Fibroblast of pulmonary artery (primary cell): ENCODE measurements around the gene CENPH.
A peak's percentile ranks its signal among the peaks of the same experiment; 100 is the strongest.
"Not testable (repeated sequence)": the region's sequence is repeated elsewhere in the genome, so short reads cannot be mapped to it uniquely, and the experiment has no call there.

Experiments used
- DNase-seq: peaks from one replicate; pipeline ENCODE4 v3.0.0-alpha.2; 2010; ENCODE audit warnings: low read depth
- H3K4me3 ChIP-seq: replicated peaks from 2 replicates; pipeline ENCODE4 v1.5.1; 2011; ENCODE audit warnings: low read depth, mild to moderate bottlenecking, control low read depth, low read length, moderate library complexity
- TF ChIP-seq, protein P1 (sequence below): IDR thresholded peaks from 2 replicates; pipeline ENCODE4 v1.5.1; 2011; ENCODE audit warnings: mild to moderate bottlenecking, control low read depth, low read length, inconsistent platforms; ENCODE audit errors: missing control alignments

The CENPH gene

DNA sequence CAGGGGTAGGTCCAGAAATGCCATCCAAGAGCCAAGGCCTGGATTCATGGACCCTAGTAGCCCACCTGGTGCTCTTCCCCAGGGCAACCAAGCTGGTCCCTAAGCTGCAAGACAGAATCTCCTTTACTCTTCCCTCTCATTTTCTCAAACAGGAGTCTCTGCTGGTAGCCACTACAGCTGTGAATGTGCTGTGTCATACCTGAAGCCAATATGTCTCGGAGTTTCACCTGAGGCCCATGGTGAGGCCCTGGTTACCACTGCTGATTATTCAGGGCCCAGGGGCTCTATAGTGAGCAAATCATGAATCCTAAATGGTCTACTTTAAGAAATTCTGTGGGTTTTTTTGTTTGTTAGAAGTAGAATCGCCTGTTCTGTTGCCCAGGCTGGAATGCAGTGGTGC, 61.2 kb downstream of the CENPH start:
- H3K4me3 ChIP-seq: no peak overlapping the region
- no peak for DNase-seq
- TF ChIP-seq, protein P1, sequence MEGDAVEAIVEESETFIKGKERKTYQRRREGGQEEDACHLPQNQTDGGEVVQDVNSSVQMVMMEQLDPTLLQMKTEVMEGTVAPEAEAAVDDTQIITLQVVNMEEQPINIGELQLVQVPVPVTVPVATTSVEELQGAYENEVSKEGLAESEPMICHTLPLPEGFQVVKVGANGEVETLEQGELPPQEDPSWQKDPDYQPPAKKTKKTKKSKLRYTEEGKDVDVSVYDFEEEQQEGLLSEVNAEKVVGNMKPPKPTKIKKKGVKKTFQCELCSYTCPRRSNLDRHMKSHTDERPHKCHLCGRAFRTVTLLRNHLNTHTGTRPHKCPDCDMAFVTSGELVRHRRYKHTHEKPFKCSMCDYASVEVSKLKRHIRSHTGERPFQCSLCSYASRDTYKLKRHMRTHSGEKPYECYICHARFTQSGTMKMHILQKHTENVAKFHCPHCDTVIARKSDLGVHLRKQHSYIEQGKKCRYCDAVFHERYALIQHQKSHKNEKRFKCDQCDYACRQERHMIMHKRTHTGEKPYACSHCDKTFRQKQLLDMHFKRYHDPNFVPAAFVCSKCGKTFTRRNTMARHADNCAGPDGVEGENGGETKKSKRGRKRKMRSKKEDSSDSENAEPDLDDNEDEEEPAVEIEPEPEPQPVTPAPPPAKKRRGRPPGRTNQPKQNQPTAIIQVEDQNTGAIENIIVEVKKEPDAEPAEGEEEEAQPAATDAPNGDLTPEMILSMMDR: no peak

- TF ChIP-seq, protein P1: no peak
- DNase-seq: no peak
Measured at GRCh38 chr5:69252437-69252836, 63.1 kb downstream of the CENPH start.

GRCh38 chr5:69255940-69256339, 66.6 kb downstream of the CENPH start:
- H3K4me3 ChIP-seq: not testable (repeated sequence)
- peak; percentile 22 for DNase-seq

More at GRCh38 chr5:69252437-69252836, 63.1 kb downstream of the CENPH start:
- no peak overlapping the region for H3K4me3 ChIP-seq

- DNase-seq: no peak
- no peak overlapping the region for H3K4me3 ChIP-seq
Measured at GRCh38 chr5:69257577-69257976, 68.2 kb downstream of the CENPH start.

More at GRCh38 chr5:69257577-69257976, 68.2 kb downstream of the CENPH start:
- TF ChIP-seq, protein P1: no peak
